ENCODE results near the gene SLC24A4. TPM values are rescaled to one million over a fixed set of nuclear protein-coding genes. Genes with fewer than 3 reads are reported as not detected.

SLC24A4 gene
- total RNA-seq, 3 donors from 2014 or later = 0.15 to 0.96 TPM; not detected in 1

- Histone ChIP-seq H3K4me1 (peaks cover 0 to 5% of the 10 kb centered on the region in 2 donors), H3K4me3 (no peak overlapping the region), H3K36me3 (no peaks in the 10 kb centered on the region), H3K27me3 (no peaks in the 10 kb centered on the region), H3K9me3 (no peaks in the 10 kb centered on the region), H3K27ac (no peak overlapping the region)
- intact Hi-C loops (cut with DNase I; ENCODE audit: low total_unique reads) = no loop called here
- TF ChIP-seq, protein P1, sequence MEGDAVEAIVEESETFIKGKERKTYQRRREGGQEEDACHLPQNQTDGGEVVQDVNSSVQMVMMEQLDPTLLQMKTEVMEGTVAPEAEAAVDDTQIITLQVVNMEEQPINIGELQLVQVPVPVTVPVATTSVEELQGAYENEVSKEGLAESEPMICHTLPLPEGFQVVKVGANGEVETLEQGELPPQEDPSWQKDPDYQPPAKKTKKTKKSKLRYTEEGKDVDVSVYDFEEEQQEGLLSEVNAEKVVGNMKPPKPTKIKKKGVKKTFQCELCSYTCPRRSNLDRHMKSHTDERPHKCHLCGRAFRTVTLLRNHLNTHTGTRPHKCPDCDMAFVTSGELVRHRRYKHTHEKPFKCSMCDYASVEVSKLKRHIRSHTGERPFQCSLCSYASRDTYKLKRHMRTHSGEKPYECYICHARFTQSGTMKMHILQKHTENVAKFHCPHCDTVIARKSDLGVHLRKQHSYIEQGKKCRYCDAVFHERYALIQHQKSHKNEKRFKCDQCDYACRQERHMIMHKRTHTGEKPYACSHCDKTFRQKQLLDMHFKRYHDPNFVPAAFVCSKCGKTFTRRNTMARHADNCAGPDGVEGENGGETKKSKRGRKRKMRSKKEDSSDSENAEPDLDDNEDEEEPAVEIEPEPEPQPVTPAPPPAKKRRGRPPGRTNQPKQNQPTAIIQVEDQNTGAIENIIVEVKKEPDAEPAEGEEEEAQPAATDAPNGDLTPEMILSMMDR (IDR thresholded peaks at IDR 0.05) = no peak
- TF ChIP-seq POLR2A (IDR thresholded peaks at IDR 0.05) (no peak), POLR2AphosphoS5 (IDR thresholded peaks at IDR 0.05) (no peak)
- DNase-seq (ENCODE audit: low spot score in 2 of 2) = no peak
These were observed 89.9 kb downstream of the SLC24A4 start for GRCh38 chr14:92412912-92413311.

DNA sequence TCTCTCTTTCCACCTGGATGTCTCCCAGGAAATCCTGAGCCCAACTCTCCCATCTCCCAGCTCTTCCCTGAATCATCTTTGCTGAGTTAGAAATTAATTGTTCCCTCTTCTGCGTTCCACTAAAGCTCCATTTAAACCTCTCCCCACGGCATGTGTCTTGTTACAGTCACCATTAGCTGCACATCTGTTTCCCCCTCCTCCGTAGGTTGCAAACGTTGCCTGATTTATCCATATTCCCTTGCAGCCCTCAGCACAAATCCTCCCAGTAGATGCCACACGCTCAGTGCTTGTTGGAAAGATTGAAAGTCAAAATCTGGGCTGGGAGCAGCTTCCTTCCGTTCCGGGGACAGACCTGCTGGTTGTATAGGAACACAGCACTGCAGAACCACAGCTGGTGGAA, 90.4 kb downstream of the SLC24A4 start:
- H3K36me3 ChIP-seq = no peaks in the 10 kb centered on the region
- no peak for DNase-seq (ENCODE audit: low spot score in 2 of 2)
- no peaks in the 10 kb centered on the region for H3K9me3 ChIP-seq
- no peaks in the 10 kb centered on the region for H3K27me3 ChIP-seq
- H3K27ac ChIP-seq = no peak overlapping the region
- no peak overlapping the region for H3K4me3 ChIP-seq
- peaks cover 0 to 3% of the 10 kb centered on the region in 2 donors for H3K4me1 ChIP-seq
- TF ChIP-seq POLR2AphosphoS5 (IDR thresholded peaks at IDR 0.05) (no peak), POLR2A (IDR thresholded peaks at IDR 0.05) (no peak)
- TF ChIP-seq, protein P1 (IDR thresholded peaks at IDR 0.05) = no peak
- intact Hi-C loops (cut with DNase I; ENCODE audit: low total_unique reads) = no loop called here

GRCh38 chr14:92414690-92415445, 91.9 kb downstream of the SLC24A4 start:
- Histone ChIP-seq H3K4me1 (no peaks in the 10 kb centered on the region), H3K27me3 (no peaks in the 10 kb centered on the region), H3K27ac (no peak overlapping the region), H3K4me3 (no peak overlapping the region), H3K9me3 (no peaks in the 10 kb centered on the region), H3K36me3 (no peaks in the 10 kb centered on the region)
- no peak for TF ChIP-seq POLR2AphosphoS5 (IDR thresholded peaks at IDR 0.05)
- TF ChIP-seq POLR2A (IDR thresholded peaks at IDR 0.05) = no peak
- TF ChIP-seq, protein P1 (IDR thresholded peaks at IDR 0.05) = no peak
- no peak for DNase-seq (ENCODE audit: low spot score in 2 of 2)
- intact Hi-C loops (cut with DNase I; ENCODE audit: low total_unique reads) = no loop called here

GRCh38 chr14:92415969-92416368, 93.0 kb downstream of the SLC24A4 start:
- TF ChIP-seq, protein P1 (IDR thresholded peaks at IDR 0.05) = no peak
- TF ChIP-seq POLR2A (IDR thresholded peaks at IDR 0.05) (no peak), POLR2AphosphoS5 (IDR thresholded peaks at IDR 0.05) (no peak)
- no peaks in the 10 kb centered on the region for H3K9me3 ChIP-seq
- no peak overlapping the region for H3K27ac ChIP-seq
- no peaks in the 10 kb centered on the region for H3K4me1 ChIP-seq
- DNase-seq (ENCODE audit: low spot score in 2 of 2) = no peak
- intact Hi-C loops (cut with DNase I; ENCODE audit: low total_unique reads) = no loop called here
- no peaks in the 10 kb centered on the region for H3K36me3 ChIP-seq
- H3K4me3 ChIP-seq = no peak overlapping the region
- no peaks in the 10 kb centered on the region for H3K27me3 ChIP-seq

DNA sequence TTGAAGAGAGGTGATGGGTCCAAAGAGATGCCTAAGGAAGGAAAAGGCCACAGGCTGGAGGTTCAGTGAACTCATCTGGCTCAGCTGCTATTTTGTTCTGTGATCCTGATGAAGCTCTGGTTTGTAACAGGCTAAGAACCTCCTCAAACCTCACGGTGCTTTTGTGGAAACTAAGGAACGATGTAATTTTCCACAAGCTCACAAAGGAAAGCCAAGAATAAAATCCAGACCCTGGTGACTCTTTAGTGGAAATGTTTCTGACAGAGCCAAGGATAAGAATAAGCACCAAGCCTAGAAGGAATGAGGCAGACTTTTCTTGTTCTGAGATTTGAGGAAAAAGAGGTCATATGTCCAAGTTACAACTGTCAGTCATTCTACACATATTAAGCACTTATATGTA, 93.6 kb downstream of the SLC24A4 start:
- no peaks in the 10 kb centered on the region for H3K9me3 ChIP-seq
- H3K27ac ChIP-seq = no peak overlapping the region

More for the DNA sequence above, 93.6 kb downstream of the SLC24A4 start:
- no peak for DNase-seq (ENCODE audit: low spot score in 2 of 2)
- Histone ChIP-seq H3K36me3 (no peaks in the 10 kb centered on the region), H3K4me3 (no peak overlapping the region), H3K4me1 (no peaks in the 10 kb centered on the region), H3K27me3 (no peaks in the 10 kb centered on the region)
- TF ChIP-seq, protein P1 (IDR thresholded peaks at IDR 0.05) = no peak
- intact Hi-C loops (cut with DNase I; ENCODE audit: low total_unique reads) = no loop called here

All from breast epithelium (tissue), 4 donors.